Spleen (tissue), 11 donors: ENCODE results near the gene PLS3. TPM values are rescaled to one million over a fixed set of nuclear protein-coding genes. Genes with fewer than 3 reads are reported as not detected.
"Not testable (repeated sequence)": the region's sequence is repeated elsewhere in the genome, so short reads cannot be mapped to it uniquely, and the experiment has no call there.

Experiments used
- DNase-seq: peaks from one replicate; pipeline ENCODE4 v3.0.0-alpha.2; 2020
- H3K27ac ChIP-seq, 8 donors: fragments of 200-600 bp; sonication (generic) in 7 of 8; 1 replicate in 4 of 8; 2 replicates in 4 of 8; pipeline versions ENCODE4 v1.5.0 to v1.8.0; 2016 to 2021; ENCODE audit warnings: inconsistent platforms in 4 of 8, mild to moderate bottlenecking in 4 of 8, moderate library complexity in 1 of 8
- H3K27me3 ChIP-seq, 7 donors: fragments of 200-600 bp; sonication (generic) in 6 of 7; replicated peaks in 1 of 7; 1 replicate in 4 of 7; 2 replicates in 3 of 7; pipeline versions ENCODE4 v1.5.0 to v1.8.0; 2016 to 2021; ENCODE audit warnings: inconsistent platforms in 3 of 7, mild to moderate bottlenecking in 1 of 7
- H3K36me3 ChIP-seq, 6 donors: fragments of 200-600 bp; sonication (generic) in 5 of 6; 1 replicate in 4 of 6; 2 replicates in 2 of 6; pipeline versions ENCODE4 v1.5.0 to v1.8.0; 2016 to 2021; ENCODE audit warnings: inconsistent platforms in 2 of 6
- H3K4me1 ChIP-seq, 6 donors: fragments of 200-600 bp; sonication (generic) in 5 of 6; 1 replicate in 3 of 6; 2 replicates in 3 of 6; pipeline versions ENCODE4 v1.5.0 to v1.8.0; 2016 to 2021; ENCODE audit warnings: inconsistent platforms in 3 of 6
- H3K4me3 ChIP-seq, 8 donors: fragments of 200-600 bp; sonication (generic) in 7 of 8; 1 replicate in 4 of 8; 2 replicates in 4 of 8; pipeline versions ENCODE4 v1.5.0 to v1.8.0; 2016 to 2021; ENCODE audit warnings: inconsistent platforms in 4 of 8, mild to moderate bottlenecking in 4 of 8, moderate library complexity in 2 of 8
- H3K9me3 ChIP-seq, 8 donors: fragments of 200-600 bp; sonication (generic) in 7 of 8; 1 replicate in 4 of 8; 2 replicates in 4 of 8; pipeline versions ENCODE4 v1.5.0 to v1.8.0; 2016 to 2021; ENCODE audit warnings: inconsistent platforms in 4 of 8
- CTCF ChIP-seq, 11 experiments: fragments of 200-600 bp in 7 of 11; fragments of 450-650 bp in 4 of 11; sonication (generic) in 4 of 11; IDR thresholded peaks in 8 of 11; conservative IDR thresholded peaks in 3 of 11; 1 replicate in 7 of 11; 2 replicates in 4 of 11; pipeline versions ENCODE4 v1.4.0 to v1.8.0; 2016 to 2021; ENCODE audit warnings: antibody characterized with exemption in 11 of 11, inconsistent platforms in 4 of 11, mild to moderate bottlenecking in 1 of 11
- POLR2A ChIP-seq, 3 donors: fragments of 450-650 bp; IDR thresholded peaks; one replicate each; pipeline ENCODE4 v1.5.1; 2017; ENCODE audit warnings: antibody characterized with exemption in 3 of 3, mild to moderate bottlenecking in 1 of 3
- POLR2AphosphoS5 ChIP-seq, 3 donors: sonication (generic); formaldehyde crosslinking; IDR thresholded peaks; one replicate each; pipeline ENCODE4 v1.5.1; 2017; ENCODE audit warnings: antibody characterized with exemption in 3 of 3
- WGBS, 5 donors: extraction: QIAGEN DNeasy Blood & Tissue Kit in 3 of 5; methylation state at CpG; one replicate each; pipeline versions ENCODE4 v1.1.5 to v1.1.7; 2013 to 2018; 5-methylcytosine and 5-hydroxymethylcytosine counted together
- intact Hi-C: fragments of 100-400 bp; cut with DNase I; formaldehyde crosslinking; loops from one replicate; pipeline ENCODE4 v1.15.0; 2023; ENCODE audit warnings: low total_unique reads
- polyA plus RNA-seq, 3 donors: library from polyadenylated mRNA; stranded (reverse); fragments of 200-250 nt; gene quantifications; one replicate each; pipeline ENCODE4 v1.2.1, GENCODE V29; 2013
- total RNA-seq, 7 donors: library from RNA; depleted of rRNA in 3 of 7; stranded (reverse); fragments of >200 nt in 3 of 7; fragmentation: NEBNext Ultra II Directional in 4 of 7; extraction: Animal tissue kit (Norgen Biotek cat#: 25700) in 4 of 7; gene quantifications; one replicate each; pipeline versions ENCODE4 v1.1.0 to v1.2.1, GENCODE V29; 2016 to 2021
- donor health status: healthy with polysubstance abuse.
- donor health status: DM: no; HTN: no; CAD: no; lungs with moderate emphysema.
- donor health status: DM: no; HTN: no; CAD: no.
- donor health status: Bipolar disorder and iron deficiency.
- donor health status: healthy.
- donor health status: DM: no; HTN: no; CAD: no.
- donor health status: DM: yes; HTN: yes; CAD: no.

The PLS3 gene
- total and polyA plus RNA-seq, 10 donors: 20.3 to 159 (median 105) TPM

GRCh38 chrX:115535421-115535820 is 25.6 kb upstream of the PLS3 start:
- H3K27ac ChIP-seq: no peak overlapping the region
- H3K36me3 ChIP-seq: no peaks in the 10 kb centered on the region
- intact Hi-C loops: no loop called here
- no peak for TF ChIP-seq CTCF (IDR thresholded peaks at IDR 0.05 in 8 of 11, conservative IDR thresholded peaks at IDR 0.05 in 3 of 11)
- no peak for TF ChIP-seq POLR2A (IDR thresholded peaks at IDR 0.05)
- TF ChIP-seq POLR2AphosphoS5 (IDR thresholded peaks at IDR 0.05): no peak
- H3K4me1 ChIP-seq: no peaks in the 10 kb centered on the region
- no peaks in the 10 kb centered on the region for H3K27me3 ChIP-seq
- no peak for DNase-seq
- no peaks in the 10 kb centered on the region for H3K9me3 ChIP-seq
- H3K4me3 ChIP-seq: no peak overlapping the region

- no peaks in the 10 kb centered on the region for H3K4me1 ChIP-seq
- DNase-seq: no peak
- H3K9me3 ChIP-seq: no peaks in the 10 kb centered on the region
- TF ChIP-seq POLR2A (IDR thresholded peaks at IDR 0.05): no peak
- H3K36me3 ChIP-seq: no peaks in the 10 kb centered on the region
- H3K4me3 ChIP-seq: no peak overlapping the region
- intact Hi-C loops: no loop called here
- H3K27me3 ChIP-seq: no peaks in the 10 kb centered on the region
- H3K27ac ChIP-seq: no peak overlapping the region
- WGBS, 5 donors: 82 to 100% (median 92%) methylated on average over 1 of the region's 1 CpG
These were observed 25.1 kb upstream of the PLS3 start for GRCh38 chrX:115535844-115536243.

GRCh38 chrX:115539841-115540240 is 21.1 kb upstream of the PLS3 start:
- TF ChIP-seq POLR2AphosphoS5 (IDR thresholded peaks at IDR 0.05): no peak
- no peak for TF ChIP-seq CTCF (IDR thresholded peaks at IDR 0.05 in 8 of 11, conservative IDR thresholded peaks at IDR 0.05 in 3 of 11)
- TF ChIP-seq POLR2A (IDR thresholded peaks at IDR 0.05): no peak
- Histone ChIP-seq H3K4me1 (no peaks in the 10 kb centered on the region), H3K27ac (no peak overlapping the region), H3K27me3 (peaks cover 0 to 2% (median 0%) of the 10 kb centered on the region in 7 donors), H3K9me3 (no peaks in the 10 kb centered on the region), H3K4me3 (no peak overlapping the region), H3K36me3 (no peaks in the 10 kb centered on the region)
- intact Hi-C loops: no loop called here
- no peak for DNase-seq
- WGBS, 5 donors: 68 to 83% (median 77%) methylated on average over 2 of the region's 2 CpGs

GRCh38 chrX:115541045-115541444 is 19.9 kb upstream of the PLS3 start:
- H3K36me3 ChIP-seq, H3K27me3 ChIP-seq, DNase-seq, H3K9me3 ChIP-seq, intact Hi-C loops, H3K4me3 ChIP-seq, H3K4me1 ChIP-seq, H3K27ac ChIP-seq: not testable (repeated sequence)
- 69 to 93% (median 77%) methylated on average over 10 of the region's 10 CpGs for WGBS, 5 donors

GRCh38 chrX:115547448-115547847 is 13.5 kb upstream of the PLS3 start:
- TF ChIP-seq POLR2AphosphoS5 (IDR thresholded peaks at IDR 0.05): no peak
- no peak for TF ChIP-seq CTCF (IDR thresholded peaks at IDR 0.05 in 8 of 11, conservative IDR thresholded peaks at IDR 0.05 in 3 of 11)
- no peak for TF ChIP-seq POLR2A (IDR thresholded peaks at IDR 0.05)
- Histone ChIP-seq H3K27ac (no peak overlapping the region), H3K9me3 (no peaks in the 10 kb centered on the region), H3K36me3 (no peaks in the 10 kb centered on the region), H3K27me3 (no peaks in the 10 kb centered on the region), H3K4me1 (no peaks in the 10 kb centered on the region), H3K4me3 (no peak overlapping the region)
- DNase-seq: no peak
- WGBS, 5 donors: 45 to 87% (median 80%) methylated on average over 2 of the region's 2 CpGs
- intact Hi-C loops: no loop called here
